Loucy (cell line): Measurements from ENCODE around the gene GIGYF2.

Experiments used
- H2AFZ ChIP-seq: fragments of 200-600 bp; sonication (generic); 2 replicates; pipeline ENCODE4 v1.6.0; 2016; ENCODE audit warnings: antibody characterized with exemption, mild to moderate bottlenecking, low read length, moderate library complexity
- H3F3A ChIP-seq: fragments of 200-600 bp; 2 replicates; pipeline ENCODE4 v1.6.0; 2016; ENCODE audit warnings: antibody characterized with exemption, low read depth, mild to moderate bottlenecking
- H3K27me3 ChIP-seq: fragments of 200-600 bp; sonication (generic); 2 replicates; pipeline ENCODE4 v1.6.1; 2014; ENCODE audit warnings: low read length, mild to moderate bottlenecking; ENCODE audit not compliant: insufficient read depth, poor library complexity, severe bottlenecking
- H3K36me3 ChIP-seq: fragments of 200-600 bp; sonication (generic); 2 replicates; pipeline ENCODE4 v1.6.1; 2016; ENCODE audit warnings: low read length; ENCODE audit not compliant: insufficient read depth
- H3K4me1 ChIP-seq: fragments of 200-600 bp; sonication (generic); 2 replicates; pipeline ENCODE4 v1.5.1; 2014; ENCODE audit warnings: low read length, mild to moderate bottlenecking; ENCODE audit not compliant: insufficient read depth, poor library complexity, severe bottlenecking
- H3K4me2 ChIP-seq: fragments of 200-600 bp; sonication (generic); 2 replicates; pipeline ENCODE4 v1.6.0; 2014; ENCODE audit warnings: antibody characterized with exemption, low read length, low read depth, mild to moderate bottlenecking; ENCODE audit not compliant: poor library complexity, severe bottlenecking
- H3K4me3 ChIP-seq: fragments of 200-600 bp; sonication (generic); 2 replicates; pipeline ENCODE4 v1.5.1; 2014; ENCODE audit warnings: low read length, mild to moderate bottlenecking, mixed read lengths; ENCODE audit not compliant: poor library complexity, severe bottlenecking
- H3K79me2 ChIP-seq: fragments of 200-600 bp; sonication (generic); 2 replicates; pipeline ENCODE4 v1.6.1; 2014; ENCODE audit warnings: low read length; ENCODE audit not compliant: insufficient read depth
- H3K9ac ChIP-seq: fragments of 200-600 bp; sonication (generic); 2 replicates; pipeline ENCODE4 v1.6.0; 2014; ENCODE audit warnings: mild to moderate bottlenecking, low read depth, low read length, moderate library complexity; ENCODE audit not compliant: poor library complexity, severe bottlenecking
- H3K9me2 ChIP-seq: fragments of 200-600 bp; sonication (generic); replicated peaks from 2 replicates; pipeline ENCODE4 v1.6.1; 2016; ENCODE audit warnings: low read depth, low read length, mixed read lengths
- H3K9me3 ChIP-seq: fragments of 200-600 bp; sonication (generic); 2 replicates; pipeline ENCODE4 v1.6.1; 2014; ENCODE audit warnings: mild to moderate bottlenecking, antibody characterized with exemption, low read length, low read depth; ENCODE audit not compliant: insufficient read depth
- H4K20me1 ChIP-seq: fragments of 200-600 bp; sonication (generic); 2 replicates; pipeline ENCODE4 v1.6.0; 2014; ENCODE audit warnings: antibody characterized with exemption, low read length, mild to moderate bottlenecking; ENCODE audit not compliant: insufficient read depth, poor library complexity, severe bottlenecking
- EZH2phosphoT487 ChIP-seq: fragments of 200-600 bp; IDR thresholded peaks from 2 replicates; pipeline ENCODE4 v1.6.1; 2018; ENCODE audit warnings: antibody characterized with exemption, mild to moderate bottlenecking, moderate library complexity, borderline replicate concordance
- TF ChIP-seq, protein P1 (sequence below): fragments of 200-600 bp; sonication (generic); conservative IDR thresholded peaks from 2 replicates; pipeline ENCODE4 v1.5.1; 2014; ENCODE audit warnings: mild to moderate bottlenecking, antibody characterized with exemption, low read length

GIGYF2 gene

GRCh38 chr2:232897598-232898408 is 200.7 kb downstream of the GIGYF2 start:
- no peaks in the 10 kb centered on the region for H4K20me1 ChIP-seq
- no peaks in the 10 kb centered on the region for H3K79me2 ChIP-seq
- H3K4me2 ChIP-seq = no peak overlapping the region
- H3K4me1 ChIP-seq = no peaks in the 10 kb centered on the region
- no peaks in the 10 kb centered on the region for H3K9me2 ChIP-seq
- no peak overlapping the region for H3K9ac ChIP-seq
- H3F3A ChIP-seq = no peaks in the 10 kb centered on the region
- H3K4me3 ChIP-seq = no peak overlapping the region
- no peaks in the 10 kb centered on the region for H3K27me3 ChIP-seq
- H2AFZ ChIP-seq = no peak overlapping the region
- H3K9me3 ChIP-seq = no peaks in the 10 kb centered on the region
- TF ChIP-seq, protein P1, sequence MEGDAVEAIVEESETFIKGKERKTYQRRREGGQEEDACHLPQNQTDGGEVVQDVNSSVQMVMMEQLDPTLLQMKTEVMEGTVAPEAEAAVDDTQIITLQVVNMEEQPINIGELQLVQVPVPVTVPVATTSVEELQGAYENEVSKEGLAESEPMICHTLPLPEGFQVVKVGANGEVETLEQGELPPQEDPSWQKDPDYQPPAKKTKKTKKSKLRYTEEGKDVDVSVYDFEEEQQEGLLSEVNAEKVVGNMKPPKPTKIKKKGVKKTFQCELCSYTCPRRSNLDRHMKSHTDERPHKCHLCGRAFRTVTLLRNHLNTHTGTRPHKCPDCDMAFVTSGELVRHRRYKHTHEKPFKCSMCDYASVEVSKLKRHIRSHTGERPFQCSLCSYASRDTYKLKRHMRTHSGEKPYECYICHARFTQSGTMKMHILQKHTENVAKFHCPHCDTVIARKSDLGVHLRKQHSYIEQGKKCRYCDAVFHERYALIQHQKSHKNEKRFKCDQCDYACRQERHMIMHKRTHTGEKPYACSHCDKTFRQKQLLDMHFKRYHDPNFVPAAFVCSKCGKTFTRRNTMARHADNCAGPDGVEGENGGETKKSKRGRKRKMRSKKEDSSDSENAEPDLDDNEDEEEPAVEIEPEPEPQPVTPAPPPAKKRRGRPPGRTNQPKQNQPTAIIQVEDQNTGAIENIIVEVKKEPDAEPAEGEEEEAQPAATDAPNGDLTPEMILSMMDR = no peak
- no peak for TF ChIP-seq EZH2phosphoT487
- H3K36me3 ChIP-seq = no peaks in the 10 kb centered on the region

GRCh38 chr2:232898592-232899543 is 201.7 kb downstream of the GIGYF2 start:
- Histone ChIP-seq H3K9me3 (no peaks in the 10 kb centered on the region), H4K20me1 (no peaks in the 10 kb centered on the region), H3K27me3 (no peaks in the 10 kb centered on the region), H3K36me3 (no peaks in the 10 kb centered on the region), H3K79me2 (no peaks in the 10 kb centered on the region), H3K9me2 (no peaks in the 10 kb centered on the region), H2AFZ (no peak overlapping the region), H3K4me2 (no peak overlapping the region), H3K9ac (no peak overlapping the region), H3K4me3 (no peak overlapping the region), H3K4me1 (no peaks in the 10 kb centered on the region), H3F3A (no peaks in the 10 kb centered on the region)
- TF ChIP-seq, protein P1 = no peak
- TF ChIP-seq EZH2phosphoT487 = no peak

GRCh38 chr2:232900811-232901735 is 203.9 kb downstream of the GIGYF2 start:
- Histone ChIP-seq H3K9me2 (no peaks in the 10 kb centered on the region), H3K9me3 (no peaks in the 10 kb centered on the region), H3F3A (no peaks in the 10 kb centered on the region), H3K4me3 (no peak overlapping the region), H3K79me2 (no peaks in the 10 kb centered on the region), H3K27me3 (no peaks in the 10 kb centered on the region), H4K20me1 (no peaks in the 10 kb centered on the region), H2AFZ (no peak overlapping the region), H3K36me3 (no peaks in the 10 kb centered on the region), H3K4me2 (no peak overlapping the region), H3K9ac (no peak overlapping the region), H3K4me1 (no peaks in the 10 kb centered on the region)
- no peak for TF ChIP-seq EZH2phosphoT487
